Panc1 (cell line): ENCODE results near the gene RNF220. TPM values are rescaled to one million over a fixed set of nuclear protein-coding genes. Genes with fewer than 3 reads are reported as not detected.
"Not testable (repeated sequence)": the region's sequence is repeated elsewhere in the genome, so short reads cannot be mapped to it uniquely, and the experiment has no call there.

Experiments
- ATAC-seq: fragments of 200-7000 bp; cut with Tn5 transposase; 2 replicates; pipeline ENCODE4 v1.9.1; 2020; ENCODE audit warnings: mild to moderate bottlenecking, moderate library complexity
- BruUV-seq: library from RNA; stranded (reverse); fragments of 400-500 nt; replicated peaks from 2 replicates; lab custom pipeline; 2021; lab: Mats Ljungman, UMichigan
- CTCF ChIA-PET: fragments of 300-600 bp; sonication (Branson Sonifier 250); formaldehyde crosslinking; loops from one replicate; lab custom pipeline; 2022; ENCODE audit warnings: antibody characterized with exemption; lab: Charles Lee
- POLR2A ChIA-PET: fragments of 300-600 bp; sonication (Branson Sonifier 250); formaldehyde crosslinking; loops from one replicate; lab custom pipeline; 2022; ENCODE audit warnings: antibody characterized with exemption; lab: Charles Lee
- DNase-seq: peaks from one replicate; pipeline ENCODE4 v3.0.0-alpha.2; 2010; ENCODE audit warnings: low read depth, low spot score
- H3K27ac ChIP-seq: 2 replicates; pipeline ENCODE4 v1.5.1; 2011; ENCODE audit warnings: mild to moderate bottlenecking, low read length, inconsistent platforms
- H3K27me3 ChIP-seq: fragments of 200-500 bp; sonication (Bioruptor generic); 2 replicates; pipeline ENCODE4 v1.6.0; 2014; ENCODE audit warnings: low read length, inconsistent platforms; ENCODE audit not compliant: control insufficient read depth, insufficient read depth
- H3K36me3 ChIP-seq: fragments of 200-500 bp; sonication (Bioruptor generic); 2 replicates; pipeline ENCODE4 v1.5.1; 2014; ENCODE audit warnings: inconsistent platforms, mild to moderate bottlenecking, low read length, moderate library complexity; ENCODE audit not compliant: control insufficient read depth, insufficient read depth
- H3K4me1 ChIP-seq: 2 replicates; pipeline ENCODE4 v1.5.1; 2011; ENCODE audit warnings: inconsistent platforms, mild to moderate bottlenecking, low read length, moderate library complexity; ENCODE audit not compliant: control insufficient read depth, insufficient read depth
- H3K4me3 ChIP-seq, 2 experiments: 2 replicates each; pipeline ENCODE4 v1.5.1; 2011 to 2012; ENCODE audit warnings: low read depth in 2 of 2, low read length in 2 of 2, mild to moderate bottlenecking in 2 of 2, inconsistent platforms in 1 of 2, moderate library complexity in 1 of 2
- H3K9me3 ChIP-seq: fragments of 200-500 bp; sonication (Bioruptor generic); 2 replicates; pipeline ENCODE4 v1.5.1; 2014; ENCODE audit warnings: low read depth, mild to moderate bottlenecking, inconsistent platforms, low read length, moderate library complexity; ENCODE audit not compliant: control insufficient read depth, insufficient read depth
- POLR2AphosphoS5 ChIP-seq: IDR thresholded peaks from 2 replicates; pipeline ENCODE4 v1.6.1; 2012; ENCODE audit warnings: mild to moderate bottlenecking, low read depth, low read length, moderate library complexity
- SIN3A ChIP-seq: IDR thresholded peaks from 2 replicates; pipeline ENCODE4 v1.6.1; 2012; ENCODE audit warnings: low read depth, mild to moderate bottlenecking, low read length, moderate library complexity, borderline replicate concordance; ENCODE audit not compliant: insufficient read depth
- TCF7L2 ChIP-seq: IDR thresholded peaks from 2 replicates; pipeline ENCODE4 v1.6.1; 2011; ENCODE audit warnings: mild to moderate bottlenecking, low read depth, low read length, inconsistent platforms
- in situ Hi-C: cut with HindIII; loops from 2 replicates; pipeline ENCODE4 v1.10.0; 2016; ENCODE audit warnings: low sequenced_read_pairs, low pct_unique_long_range_greater_than_20kb
- intact Hi-C: fragments of 100-400 bp; cut with micrococcal nuclease; formaldehyde crosslinking; loops from one replicate; pipeline ENCODE4 v1.10.0; 2022; ENCODE audit not compliant: unreplicated experiment
- total RNA-seq: library from RNA; stranded (reverse); gene quantifications from one replicate; pipeline ENCODE4 v1.2.1, GENCODE V29; 2021; ENCODE audit not compliant: unreplicated experiment
- TF ChIP-seq, protein P1 (sequence below): fragments of 450-650 bp; IDR thresholded peaks from 2 replicates; pipeline ENCODE4 v1.5.1; 2017; ENCODE audit warnings: mild to moderate bottlenecking
- TF ChIP-seq, protein P2 (sequence below), 2 experiments: IDR thresholded peaks; 2 replicates each; pipeline ENCODE4 v1.6.1; 2011 to 2012; ENCODE audit warnings: low read depth in 2 of 2, control low read depth in 1 of 2, low read length in 1 of 2, mild to moderate bottlenecking in 1 of 2, moderate library complexity in 1 of 2; ENCODE audit not compliant: insufficient read depth in 1 of 2

Gene RNF220
- total RNA-seq, 1 experiment from 2014 or later = 64.9 TPM

DNA sequence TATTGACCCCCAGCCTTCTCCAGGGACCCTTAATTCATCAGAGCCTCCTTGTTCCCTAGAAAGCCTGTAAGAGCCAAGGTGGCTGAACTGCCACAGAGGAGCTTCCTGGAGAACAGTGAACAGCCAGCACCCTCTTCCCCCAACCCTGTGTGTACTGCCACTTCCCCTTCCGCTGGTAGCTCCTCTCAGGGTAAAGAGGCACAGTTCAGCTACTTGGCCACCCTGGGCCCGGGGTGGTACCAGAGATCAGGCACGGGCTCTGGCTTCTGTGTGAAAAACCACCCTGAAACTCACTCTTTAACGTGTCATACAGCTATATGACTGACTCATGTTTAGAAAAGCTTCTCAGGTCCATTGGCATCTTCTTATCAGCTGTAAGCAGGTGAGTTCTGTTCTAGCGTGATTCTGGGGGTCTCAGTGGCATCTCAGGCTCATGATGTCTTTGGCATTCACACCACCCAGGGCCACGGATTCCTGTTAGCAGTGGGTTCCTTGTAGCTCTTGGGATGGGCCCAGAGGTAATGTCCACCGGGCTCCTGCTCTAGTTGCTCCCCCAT, 291.8 kb downstream of the RNF220 start:
- TF ChIP-seq, protein P1, sequence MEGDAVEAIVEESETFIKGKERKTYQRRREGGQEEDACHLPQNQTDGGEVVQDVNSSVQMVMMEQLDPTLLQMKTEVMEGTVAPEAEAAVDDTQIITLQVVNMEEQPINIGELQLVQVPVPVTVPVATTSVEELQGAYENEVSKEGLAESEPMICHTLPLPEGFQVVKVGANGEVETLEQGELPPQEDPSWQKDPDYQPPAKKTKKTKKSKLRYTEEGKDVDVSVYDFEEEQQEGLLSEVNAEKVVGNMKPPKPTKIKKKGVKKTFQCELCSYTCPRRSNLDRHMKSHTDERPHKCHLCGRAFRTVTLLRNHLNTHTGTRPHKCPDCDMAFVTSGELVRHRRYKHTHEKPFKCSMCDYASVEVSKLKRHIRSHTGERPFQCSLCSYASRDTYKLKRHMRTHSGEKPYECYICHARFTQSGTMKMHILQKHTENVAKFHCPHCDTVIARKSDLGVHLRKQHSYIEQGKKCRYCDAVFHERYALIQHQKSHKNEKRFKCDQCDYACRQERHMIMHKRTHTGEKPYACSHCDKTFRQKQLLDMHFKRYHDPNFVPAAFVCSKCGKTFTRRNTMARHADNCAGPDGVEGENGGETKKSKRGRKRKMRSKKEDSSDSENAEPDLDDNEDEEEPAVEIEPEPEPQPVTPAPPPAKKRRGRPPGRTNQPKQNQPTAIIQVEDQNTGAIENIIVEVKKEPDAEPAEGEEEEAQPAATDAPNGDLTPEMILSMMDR = no peak
- ChIA-PET CTCF (no interaction called here), POLR2A (interaction anchor here (0.5 to 1.5 kb wide), 4 partner anchors 10 to 613 kb away, joined by 4 to 10 read pairs (median 4); no protein-coding TSS in a partner anchor)
- DNase-seq = no peak
- intact Hi-C loops (no loop called here), in situ Hi-C loops (no loop called here)
- ATAC-seq = no peak
- no TSS peak for BruUV-seq
- no peak overlapping the region for H3K4me3 ChIP-seq
- H3K9me3 ChIP-seq = no peaks in the 10 kb centered on the region
- no peak overlapping the region for H3K27ac ChIP-seq
- H3K36me3 ChIP-seq = no peaks in the 10 kb centered on the region
- no peaks in the 10 kb centered on the region for H3K4me1 ChIP-seq
- no peaks in the 10 kb centered on the region for H3K27me3 ChIP-seq

DNA sequence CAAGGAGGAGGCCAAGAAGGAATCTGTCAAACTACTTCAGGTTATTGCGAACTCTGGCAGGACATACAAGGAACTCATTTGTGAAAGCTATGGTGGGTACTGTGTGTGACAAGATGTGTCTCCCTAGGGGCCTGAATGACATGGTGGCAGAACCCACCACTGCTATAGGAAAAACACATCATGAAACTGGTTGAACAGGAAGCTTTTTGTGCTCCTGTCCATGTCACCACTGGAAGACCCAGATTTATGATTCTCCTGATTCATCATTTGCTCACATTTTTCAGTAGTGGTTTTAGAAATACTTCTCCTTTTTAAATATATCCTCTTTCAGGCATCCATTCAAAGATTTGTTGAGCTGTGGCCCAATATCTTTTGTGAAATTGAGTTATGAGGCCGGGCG, 293.1 kb downstream of the RNF220 start:
- in situ Hi-C loops (no loop called here), intact Hi-C loops (no loop called here)
- BruUV-seq = no TSS peak
- Histone ChIP-seq H3K4me1 (no peaks in the 10 kb centered on the region), H3K9me3 (no peaks in the 10 kb centered on the region), H3K27ac (no peak overlapping the region), H3K36me3 (no peaks in the 10 kb centered on the region), H3K27me3 (no peaks in the 10 kb centered on the region), H3K4me3 (no peak overlapping the region)
- ChIA-PET CTCF (no interaction called here), POLR2A (interaction anchor here (0.6 to 1.5 kb wide), 2 partner anchors 22 to 23 kb away, joined by 3 to 4 read pairs; no protein-coding TSS in a partner anchor)
- no peak for DNase-seq
- ATAC-seq = no peak
- TF ChIP-seq, protein P2, sequence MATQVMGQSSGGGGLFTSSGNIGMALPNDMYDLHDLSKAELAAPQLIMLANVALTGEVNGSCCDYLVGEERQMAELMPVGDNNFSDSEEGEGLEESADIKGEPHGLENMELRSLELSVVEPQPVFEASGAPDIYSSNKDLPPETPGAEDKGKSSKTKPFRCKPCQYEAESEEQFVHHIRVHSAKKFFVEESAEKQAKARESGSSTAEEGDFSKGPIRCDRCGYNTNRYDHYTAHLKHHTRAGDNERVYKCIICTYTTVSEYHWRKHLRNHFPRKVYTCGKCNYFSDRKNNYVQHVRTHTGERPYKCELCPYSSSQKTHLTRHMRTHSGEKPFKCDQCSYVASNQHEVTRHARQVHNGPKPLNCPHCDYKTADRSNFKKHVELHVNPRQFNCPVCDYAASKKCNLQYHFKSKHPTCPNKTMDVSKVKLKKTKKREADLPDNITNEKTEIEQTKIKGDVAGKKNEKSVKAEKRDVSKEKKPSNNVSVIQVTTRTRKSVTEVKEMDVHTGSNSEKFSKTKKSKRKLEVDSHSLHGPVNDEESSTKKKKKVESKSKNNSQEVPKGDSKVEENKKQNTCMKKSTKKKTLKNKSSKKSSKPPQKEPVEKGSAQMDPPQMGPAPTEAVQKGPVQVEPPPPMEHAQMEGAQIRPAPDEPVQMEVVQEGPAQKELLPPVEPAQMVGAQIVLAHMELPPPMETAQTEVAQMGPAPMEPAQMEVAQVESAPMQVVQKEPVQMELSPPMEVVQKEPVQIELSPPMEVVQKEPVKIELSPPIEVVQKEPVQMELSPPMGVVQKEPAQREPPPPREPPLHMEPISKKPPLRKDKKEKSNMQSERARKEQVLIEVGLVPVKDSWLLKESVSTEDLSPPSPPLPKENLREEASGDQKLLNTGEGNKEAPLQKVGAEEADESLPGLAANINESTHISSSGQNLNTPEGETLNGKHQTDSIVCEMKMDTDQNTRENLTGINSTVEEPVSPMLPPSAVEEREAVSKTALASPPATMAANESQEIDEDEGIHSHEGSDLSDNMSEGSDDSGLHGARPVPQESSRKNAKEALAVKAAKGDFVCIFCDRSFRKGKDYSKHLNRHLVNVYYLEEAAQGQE (IDR thresholded peaks at IDR 0.05; ENCODE audit: insufficient read depth in 1 of 2, low read depth in 2 of 2, low read length in 1 of 2) = no peak
- TF ChIP-seq, protein P1 = no peak
- TF ChIP-seq TCF7L2 (no peak), SIN3A (no peak), POLR2AphosphoS5 (no peak)

DNA sequence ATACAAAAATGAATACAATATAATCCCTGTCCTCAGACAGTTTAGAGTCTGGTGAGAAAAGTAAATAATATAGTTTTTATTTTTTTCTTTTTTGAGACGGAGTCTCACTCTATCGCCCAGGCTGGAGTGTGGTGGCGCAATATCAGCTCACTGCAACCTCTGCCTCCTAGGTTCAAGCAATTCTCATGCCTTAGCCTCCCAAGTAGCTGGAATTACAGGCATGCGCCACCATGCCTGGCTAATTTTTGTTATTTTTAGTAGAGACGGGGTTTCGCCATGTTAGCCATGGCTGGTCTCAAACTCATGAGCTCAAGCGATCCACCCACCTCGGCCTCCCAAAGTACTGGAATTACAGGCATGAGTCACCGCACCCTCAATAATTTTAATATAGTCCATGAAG, 294.3 kb downstream of the RNF220 start:
- BruUV-seq, in situ Hi-C loops, H3K9me3 ChIP-seq, POLR2A ChIA-PET, H3K4me3 ChIP-seq, ATAC-seq, H3K27ac ChIP-seq, intact Hi-C loops, H3K4me1 ChIP-seq, H3K27me3 ChIP-seq, DNase-seq, H3K36me3 ChIP-seq: not testable (repeated sequence)
- CTCF ChIA-PET = interaction anchor here (0.7 kb wide), 1 partner anchor 15 kb away, joined by 4 read pairs; no protein-coding TSS in a partner anchor
